ENCODE measurements around the gene SRSF6.

GRCh38 chr20:43456809-43457639, 672 bp upstream of the SRSF6 start:
- TF ChIP-seq EP300 (IDR thresholded peaks at IDR 0.05; ENCODE audit: borderline replicate concordance in 1 of 2, control insufficient read depth in 1 of 2, low read depth in 2 of 2, low read length in 2 of 2) (no peak), POLR2AphosphoS5 (IDR thresholded peaks at IDR 0.05; ENCODE audit: low read length) (no peak), REST (IDR thresholded peaks at IDR 0.05; ENCODE audit: low read depth, low read length) (no peak), CTCF (IDR thresholded peaks at IDR 0.05 in 2 of 3, conservative IDR thresholded peaks at IDR 0.05 in 1 of 3; ENCODE audit: control insufficient read depth in 2 of 3, extremely low read depth in 1 of 3, insufficient read depth in 1 of 3, low read depth in 3 of 3, low read length in 3 of 3) (no peak), CHD4 (IDR thresholded peaks at IDR 0.05) (no peak), EGR1 (IDR thresholded peaks at IDR 0.05; ENCODE audit: borderline replicate concordance in 1 of 2, low read depth in 2 of 2, low read length in 2 of 2) (no peak), ZZZ3 (IDR thresholded peaks at IDR 0.05; ENCODE audit: control insufficient read depth, insufficient read length, low read depth) (no peak), POLR2A (IDR thresholded peaks at IDR 0.05; ENCODE audit: low read depth, low read length) (no peak), MXI1 (IDR thresholded peaks at IDR 0.05; ENCODE audit: low read depth, low read length) (no peak), HDAC2 (IDR thresholded peaks at IDR 0.05) (no peak), ZBTB4 (CRISPR knock-in tag; IDR thresholded peaks at IDR 0.05) (no peak), CREB1 (IDR thresholded peaks at IDR 0.05; ENCODE audit: low read depth) (no peak), SP1 (IDR thresholded peaks at IDR 0.05; ENCODE audit: low read depth, low read length) (peak; percentile 73), SMAD5 (IDR thresholded peaks at IDR 0.05; ENCODE audit: low read depth) (no peak)
